Liver (tissue), 9 donors: ENCODE data around the gene UNC5B. TPM values are rescaled to one million over a fixed set of nuclear protein-coding genes. Genes with fewer than 3 reads are reported as not detected.

Experiments
- DNase-seq: peaks from one replicate; pipeline ENCODE4 v3.0.0-alpha.2; 2017; ENCODE audit warnings: low spot score
- H3K27ac ChIP-seq, 2 donors: one replicate each; pipeline ENCODE4 v1.7.0; 2013; ENCODE audit warnings: inconsistent platforms in 2 of 2, low read length in 2 of 2, control low read depth in 1 of 2, low read depth in 1 of 2, mild to moderate bottlenecking in 1 of 2
- H3K27me3 ChIP-seq, 4 donors: one replicate each; pipeline versions ENCODE4 v1.6.1 to v1.7.0; 2013; ENCODE audit warnings: low read length in 3 of 4, inconsistent platforms in 1 of 4, mild to moderate bottlenecking in 1 of 4, moderate library complexity in 1 of 4; ENCODE audit not compliant: control insufficient read depth in 4 of 4, insufficient read depth in 4 of 4
- H3K36me3 ChIP-seq, 4 donors: one replicate each; pipeline versions ENCODE4 v1.6.1 to v1.7.0; 2013; ENCODE audit warnings: low read length in 3 of 4, mild to moderate bottlenecking in 3 of 4, low read depth in 1 of 4, moderate library complexity in 1 of 4; ENCODE audit not compliant: control insufficient read depth in 4 of 4, insufficient read depth in 3 of 4
- H3K4me1 ChIP-seq, 4 donors: one replicate each; pipeline versions ENCODE4 v1.6.1 to v1.7.0; 2013; ENCODE audit warnings: low read length in 3 of 4, mild to moderate bottlenecking in 3 of 4, moderate library complexity in 1 of 4; ENCODE audit not compliant: control insufficient read depth in 4 of 4, insufficient read depth in 4 of 4
- H3K4me3 ChIP-seq, 3 donors: one replicate each; pipeline versions ENCODE4 v1.6.1 to v1.7.0; 2013; ENCODE audit warnings: low read length in 3 of 3, control low read depth in 1 of 3, low read depth in 1 of 3, mild to moderate bottlenecking in 1 of 3
- H3K9ac ChIP-seq, 2 donors: one replicate each; pipeline ENCODE4 v1.7.0; 2013; ENCODE audit warnings: low read length in 2 of 2, mild to moderate bottlenecking in 2 of 2, moderate library complexity in 2 of 2, control low read depth in 1 of 2, low read depth in 1 of 2
- H3K9me3 ChIP-seq, 4 donors: one replicate each; pipeline versions ENCODE4 v1.6.1 to v1.7.0; 2013; ENCODE audit warnings: low read length in 3 of 4; ENCODE audit not compliant: control insufficient read depth in 4 of 4
- ATF3 ChIP-seq: IDR thresholded peaks from 2 replicates; pipeline ENCODE4 v1.6.1; 2016; ENCODE audit warnings: antibody characterized with exemption
- CTCF ChIP-seq: fragments of 150-350 bp; IDR thresholded peaks from 2 replicates; pipeline ENCODE4 v1.5.1; 2017; ENCODE audit warnings: improper control_type of control experiment, low read depth, low read length; ENCODE audit not compliant: missing input control
- EGR1 ChIP-seq, 2 donors: IDR thresholded peaks; 2 replicates each; pipeline ENCODE4 v1.6.1; 2016 to 2018; ENCODE audit warnings: antibody characterized with exemption in 2 of 2, low read depth in 2 of 2
- FOXA1 ChIP-seq: IDR thresholded peaks from 2 replicates; pipeline ENCODE4 v1.6.1; 2016; ENCODE audit warnings: antibody characterized with exemption
- FOXA2 ChIP-seq: IDR thresholded peaks from 2 replicates; pipeline ENCODE4 v1.6.1; 2016; ENCODE audit warnings: antibody characterized with exemption
- GABPA ChIP-seq, 2 donors: IDR thresholded peaks in 1 of 2; conservative IDR thresholded peaks in 1 of 2; 2 replicates each; pipeline ENCODE4 v1.6.1; 2016; ENCODE audit warnings: antibody characterized with exemption in 2 of 2, mild to moderate bottlenecking in 1 of 2, moderate library complexity in 1 of 2
- HNF4A ChIP-seq, 2 donors: conservative IDR thresholded peaks; 2 replicates each; pipeline ENCODE4 v1.6.1; 2016; ENCODE audit warnings: antibody characterized with exemption in 2 of 2, mild to moderate bottlenecking in 2 of 2
- HNF4G ChIP-seq: IDR thresholded peaks from 2 replicates; pipeline ENCODE4 v1.6.1; 2016; ENCODE audit warnings: antibody characterized with exemption
- JUND ChIP-seq, 2 donors: IDR thresholded peaks; 2 replicates each; pipeline ENCODE4 v1.6.1; 2016; ENCODE audit warnings: antibody characterized with exemption in 2 of 2
- MAX ChIP-seq: IDR thresholded peaks from 2 replicates; pipeline ENCODE4 v1.6.1; 2016; ENCODE audit warnings: antibody characterized with exemption
- NR2F2 ChIP-seq: IDR thresholded peaks from 2 replicates; pipeline ENCODE4 v1.6.1; 2016; ENCODE audit warnings: antibody characterized with exemption
- RAD21 ChIP-seq, 2 donors: IDR thresholded peaks; 2 replicates each; pipeline ENCODE4 v1.6.1; 2016; ENCODE audit warnings: antibody characterized with exemption in 2 of 2, mild to moderate bottlenecking in 2 of 2
- REST ChIP-seq: IDR thresholded peaks from 2 replicates; pipeline ENCODE4 v1.6.1; 2016; ENCODE audit warnings: antibody characterized with exemption, mild to moderate bottlenecking
- RXRA ChIP-seq, 2 donors: IDR thresholded peaks; 2 replicates each; pipeline ENCODE4 v1.6.1; 2017 to 2018; ENCODE audit warnings: antibody characterized with exemption in 2 of 2, mild to moderate bottlenecking in 1 of 2
- SP1 ChIP-seq: IDR thresholded peaks from 2 replicates; pipeline ENCODE4 v1.6.1; 2018; ENCODE audit warnings: antibody characterized with exemption, mild to moderate bottlenecking
- TAF1 ChIP-seq: conservative IDR thresholded peaks from 2 replicates; pipeline ENCODE4 v1.6.1; 2016; ENCODE audit warnings: antibody characterized with exemption, mild to moderate bottlenecking
- YY1 ChIP-seq: IDR thresholded peaks from 2 replicates; pipeline ENCODE4 v1.6.1; 2016; ENCODE audit warnings: antibody characterized with exemption, mild to moderate bottlenecking
- ZBTB33 ChIP-seq: IDR thresholded peaks from 2 replicates; pipeline ENCODE4 v1.6.1; 2016; ENCODE audit warnings: antibody characterized with exemption
- WGBS: extraction: QIAGEN DNeasy Blood & Tissue Kit; methylation state at CpG from one replicate; pipeline ENCODE4 v1.1.7; 2013; 5-methylcytosine and 5-hydroxymethylcytosine counted together
- polyA plus RNA-seq, 2 donors: library from polyadenylated mRNA; stranded (reverse) in 1 of 2; unstranded in 1 of 2; fragments of 200-250 nt in 1 of 2; fragments of >200 nt in 1 of 2; fragmentation: Nextera tagmentation in 1 of 2; extraction: Ambion mirVana in 1 of 2; gene quantifications; one replicate each; pipeline versions ENCODE4 v1.2.1 to v1.2.3, GENCODE V29; 2013 to 2015
- total RNA-seq, 2 donors: library from RNA; depleted of rRNA; stranded (reverse); fragments of >200 nt; gene quantifications; one replicate each; pipeline ENCODE4 v1.2.3, GENCODE V29; 2014
- donor health status: healthy.
- donor health status: healthy.
- donor health status: healthy.
- donor health status: healthy.
- donor health status: healthy.

UNC5B gene
- total and polyA plus RNA-seq, 4 donors, result 0.56 to 1.8 (median 1.3) TPM

- no peak for DNase-seq
- H3K9ac ChIP-seq, result no peak overlapping the region
- H3K4me3 ChIP-seq, result no peak overlapping the region
- no peak overlapping the region for H3K27ac ChIP-seq
- H3K4me1 ChIP-seq, result peaks cover 7 to 27% (median 20%) of the 10 kb centered on the region in 4 donors
- no peaks in the 10 kb centered on the region for H3K36me3 ChIP-seq
- WGBS, result 89% methylated on average over 14 of the region's 14 CpGs
- TF ChIP-seq RXRA (IDR thresholded peaks at IDR 0.05) (no peak), ATF3 (no peak), ZBTB33 (no peak), YY1 (no peak), HNF4G (no peak), JUND (IDR thresholded peaks at IDR 0.05) (no peak), GABPA (IDR thresholded peaks at IDR 0.05 in 1 of 2, conservative IDR thresholded peaks at IDR 0.05 in 1 of 2) (no peak), SP1 (no peak), TAF1 (no peak), FOXA1 (no peak), MAX (no peak), HNF4A (conservative IDR thresholded peaks at IDR 0.05) (no peak), EGR1 (IDR thresholded peaks at IDR 0.05; ENCODE audit: low read depth in 2 of 2) (no peak), CTCF (no peak), FOXA2 (no peak), NR2F2 (no peak)
- no peaks in the 10 kb centered on the region for H3K9me3 ChIP-seq
- no peaks in the 10 kb centered on the region for H3K27me3 ChIP-seq
Observed at GRCh38 chr10:71287456-71287855, 75.1 kb downstream of the UNC5B start.

GRCh38 chr10:71288461-71288860, 76.1 kb downstream of the UNC5B start:
- Histone ChIP-seq H3K4me3 (no peak overlapping the region), H3K9ac (no peak overlapping the region), H3K27me3 (no peaks in the 10 kb centered on the region), H3K9me3 (no peaks in the 10 kb centered on the region), H3K4me1 (peaks cover 10 to 36% (median 28%) of the 10 kb centered on the region in 4 donors), H3K36me3 (no peaks in the 10 kb centered on the region), H3K27ac (no peak overlapping the region)
- WGBS, result 93% methylated on average over 15 of the region's 15 CpGs
- TF ChIP-seq EGR1 (IDR thresholded peaks at IDR 0.05; ENCODE audit: low read depth in 2 of 2), result no peak
- TF ChIP-seq REST, result no peak
- no peak for TF ChIP-seq GABPA (IDR thresholded peaks at IDR 0.05 in 1 of 2, conservative IDR thresholded peaks at IDR 0.05 in 1 of 2)
- TF ChIP-seq FOXA2, result no peak
- TF ChIP-seq SP1, result no peak
- TF ChIP-seq HNF4A (conservative IDR thresholded peaks at IDR 0.05), result no peak
- no peak for TF ChIP-seq TAF1
- TF ChIP-seq NR2F2, result no peak
- TF ChIP-seq HNF4G, result no peak
- no peak for TF ChIP-seq RXRA (IDR thresholded peaks at IDR 0.05)
- no peak for TF ChIP-seq FOXA1
- no peak for TF ChIP-seq MAX
- no peak for TF ChIP-seq YY1
- no peak for TF ChIP-seq RAD21 (IDR thresholded peaks at IDR 0.05)
- no peak for TF ChIP-seq ATF3
- TF ChIP-seq CTCF, result no peak
- DNase-seq, result no peak
